Upper lobe of left lung (tissue), 4 donors: ENCODE results near the gene PANK1.

Experiments
- EP300 ChIP-seq, 4 donors: sonication (generic); formaldehyde crosslinking; IDR thresholded peaks; one replicate each; pipeline ENCODE4 v1.5.1; 2017; ENCODE audit warnings: antibody characterized with exemption in 4 of 4, control low read depth in 2 of 4
- POLR2A ChIP-seq, 4 donors: fragments of 450-650 bp; IDR thresholded peaks; one replicate each; pipeline ENCODE4 v1.5.1; 2016 to 2017; ENCODE audit warnings: antibody characterized with exemption in 4 of 4, mild to moderate bottlenecking in 2 of 4
- POLR2AphosphoS5 ChIP-seq, 2 donors: sonication (generic); formaldehyde crosslinking; IDR thresholded peaks; one replicate each; pipeline ENCODE4 v1.5.1; 2017; ENCODE audit warnings: antibody characterized with exemption in 2 of 2
- TF ChIP-seq, protein P1 (sequence below), 6 experiments: fragments of 450-650 bp in 4 of 6; fragments of 200-600 bp in 2 of 6; sonication (generic) in 2 of 6; IDR thresholded peaks; one replicate each; pipeline ENCODE4 v1.5.1; 2016 to 2019; ENCODE audit warnings: antibody characterized with exemption in 6 of 6

DNA sequence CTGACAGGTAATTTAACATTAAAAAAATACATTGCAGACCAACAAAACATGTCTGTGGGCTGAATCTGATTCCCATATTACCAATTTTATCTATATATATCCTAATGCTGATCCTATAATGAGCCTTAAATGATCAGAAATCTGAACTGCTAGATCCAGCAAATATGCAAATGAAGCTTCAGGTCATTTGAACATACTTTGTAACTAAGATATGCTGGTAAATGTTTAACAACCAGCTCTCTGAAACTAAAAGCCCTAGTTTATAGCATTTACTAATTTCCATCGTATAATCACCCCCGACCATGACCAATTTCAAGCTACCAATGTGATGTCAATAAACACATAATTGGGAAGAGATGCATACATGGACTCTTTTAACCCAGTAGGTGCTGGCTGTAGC is 42.1 kb downstream of the PANK1 start:
- TF ChIP-seq, protein P1, sequence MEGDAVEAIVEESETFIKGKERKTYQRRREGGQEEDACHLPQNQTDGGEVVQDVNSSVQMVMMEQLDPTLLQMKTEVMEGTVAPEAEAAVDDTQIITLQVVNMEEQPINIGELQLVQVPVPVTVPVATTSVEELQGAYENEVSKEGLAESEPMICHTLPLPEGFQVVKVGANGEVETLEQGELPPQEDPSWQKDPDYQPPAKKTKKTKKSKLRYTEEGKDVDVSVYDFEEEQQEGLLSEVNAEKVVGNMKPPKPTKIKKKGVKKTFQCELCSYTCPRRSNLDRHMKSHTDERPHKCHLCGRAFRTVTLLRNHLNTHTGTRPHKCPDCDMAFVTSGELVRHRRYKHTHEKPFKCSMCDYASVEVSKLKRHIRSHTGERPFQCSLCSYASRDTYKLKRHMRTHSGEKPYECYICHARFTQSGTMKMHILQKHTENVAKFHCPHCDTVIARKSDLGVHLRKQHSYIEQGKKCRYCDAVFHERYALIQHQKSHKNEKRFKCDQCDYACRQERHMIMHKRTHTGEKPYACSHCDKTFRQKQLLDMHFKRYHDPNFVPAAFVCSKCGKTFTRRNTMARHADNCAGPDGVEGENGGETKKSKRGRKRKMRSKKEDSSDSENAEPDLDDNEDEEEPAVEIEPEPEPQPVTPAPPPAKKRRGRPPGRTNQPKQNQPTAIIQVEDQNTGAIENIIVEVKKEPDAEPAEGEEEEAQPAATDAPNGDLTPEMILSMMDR (IDR thresholded peaks at IDR 0.05) = no peak
- TF ChIP-seq POLR2A (IDR thresholded peaks at IDR 0.05) = no peak
- TF ChIP-seq POLR2AphosphoS5 (IDR thresholded peaks at IDR 0.05) = no peak
- no peak for TF ChIP-seq EP300 (IDR thresholded peaks at IDR 0.05)
